Measurements from ENCODE around the gene PCBP3.

PCBP3 gene

DNA sequence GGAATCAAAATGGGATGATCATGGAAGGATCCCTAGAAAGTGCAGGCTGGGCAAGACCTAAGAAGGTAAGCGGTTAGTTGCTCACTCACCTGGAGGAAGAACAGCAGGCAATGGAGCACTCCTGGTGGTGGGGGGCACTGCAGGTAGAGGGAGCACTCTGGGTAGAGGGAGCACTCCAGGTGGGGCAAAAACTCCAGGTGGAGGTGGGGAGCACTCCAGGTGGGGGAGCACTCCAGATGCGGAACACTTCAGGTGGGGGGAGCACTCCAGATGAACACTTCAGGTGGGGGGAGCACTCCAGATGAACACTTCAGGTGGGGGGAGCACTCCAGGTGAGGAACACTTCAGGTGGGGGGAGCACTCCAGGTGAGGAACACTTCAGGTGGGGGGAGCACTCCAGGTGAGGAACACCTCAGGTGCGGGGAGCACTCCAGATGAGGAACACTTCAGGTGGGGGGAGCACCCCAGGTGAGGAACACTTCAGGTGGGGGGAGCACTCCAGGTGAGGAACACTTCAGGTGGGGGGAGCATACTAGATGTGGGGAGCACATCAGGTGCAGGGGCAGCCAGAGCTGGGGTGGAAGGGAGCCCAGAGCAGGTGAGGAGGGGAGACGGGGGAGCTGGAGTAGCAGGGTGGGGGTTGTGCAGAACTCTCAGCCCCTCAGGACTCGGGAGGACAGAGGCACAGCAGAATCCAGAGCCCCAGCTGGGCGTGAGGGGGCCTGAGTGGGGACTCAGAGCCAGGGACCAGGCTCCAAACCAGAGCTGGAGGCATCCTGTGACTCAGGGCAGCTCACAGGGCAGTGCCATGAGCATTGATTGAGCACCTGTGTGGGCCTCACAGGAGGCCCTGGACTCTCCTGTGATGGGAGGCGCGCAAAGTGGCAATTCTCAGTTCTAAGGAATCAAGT is 300.4 kb downstream of the PCBP3 start:
- no peak for TF ChIP-seq CTCF (IDR thresholded peaks at IDR 0.05; ENCODE audit: low read depth, low read length, missing control alignments)
- H3K4me3 ChIP-seq (replicated peaks; ENCODE audit: low read depth, low read length), result no peak overlapping the region
- DNase-seq (ENCODE audit: extremely low read depth, low read depth), result no peak

GRCh38 chr21:45944601-45945000 is 301.1 kb downstream of the PCBP3 start:
- no peak for DNase-seq (ENCODE audit: extremely low read depth, low read depth)
- TF ChIP-seq CTCF (IDR thresholded peaks at IDR 0.05; ENCODE audit: low read depth, low read length, missing control alignments), result no peak
- H3K4me3 ChIP-seq (replicated peaks; ENCODE audit: low read depth, low read length), result no peak overlapping the region

GRCh38 chr21:45945066-45945867 is 301.7 kb downstream of the PCBP3 start:
- no peak overlapping the region for H3K4me3 ChIP-seq (replicated peaks; ENCODE audit: low read depth, low read length)
- no peak for TF ChIP-seq CTCF (IDR thresholded peaks at IDR 0.05; ENCODE audit: low read depth, low read length, missing control alignments)
- DNase-seq (ENCODE audit: extremely low read depth, low read depth), result no peak

DNA sequence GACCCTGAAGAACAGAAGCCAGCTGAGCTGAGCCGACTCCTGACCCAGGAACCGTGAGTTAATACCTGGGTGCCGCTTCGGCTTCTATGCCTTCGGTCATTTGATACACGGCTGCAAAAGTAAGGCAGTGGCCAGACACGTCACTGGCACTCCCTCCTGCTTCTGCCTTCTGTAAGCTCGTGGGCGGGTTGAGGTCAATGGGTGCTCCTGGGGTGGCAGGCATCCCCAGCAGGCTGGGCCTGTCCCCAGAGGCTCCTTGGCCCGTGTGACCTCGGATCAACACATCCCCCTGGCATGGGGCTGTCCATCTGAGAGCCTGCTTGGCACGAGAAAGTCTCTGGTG is 302.3 kb downstream of the PCBP3 start:
- no peak for TF ChIP-seq CTCF (IDR thresholded peaks at IDR 0.05; ENCODE audit: low read depth, low read length, missing control alignments)
- DNase-seq (ENCODE audit: extremely low read depth, low read depth), result no peak
- no peak overlapping the region for H3K4me3 ChIP-seq (replicated peaks; ENCODE audit: low read depth, low read length)

GRCh38 chr21:45947296-45947695 is 303.8 kb downstream of the PCBP3 start:
- no peak for DNase-seq (ENCODE audit: extremely low read depth, low read depth)
- TF ChIP-seq CTCF (IDR thresholded peaks at IDR 0.05; ENCODE audit: low read depth, low read length, missing control alignments), result no peak
- no peak overlapping the region for H3K4me3 ChIP-seq (replicated peaks; ENCODE audit: low read depth, low read length)

DNA sequence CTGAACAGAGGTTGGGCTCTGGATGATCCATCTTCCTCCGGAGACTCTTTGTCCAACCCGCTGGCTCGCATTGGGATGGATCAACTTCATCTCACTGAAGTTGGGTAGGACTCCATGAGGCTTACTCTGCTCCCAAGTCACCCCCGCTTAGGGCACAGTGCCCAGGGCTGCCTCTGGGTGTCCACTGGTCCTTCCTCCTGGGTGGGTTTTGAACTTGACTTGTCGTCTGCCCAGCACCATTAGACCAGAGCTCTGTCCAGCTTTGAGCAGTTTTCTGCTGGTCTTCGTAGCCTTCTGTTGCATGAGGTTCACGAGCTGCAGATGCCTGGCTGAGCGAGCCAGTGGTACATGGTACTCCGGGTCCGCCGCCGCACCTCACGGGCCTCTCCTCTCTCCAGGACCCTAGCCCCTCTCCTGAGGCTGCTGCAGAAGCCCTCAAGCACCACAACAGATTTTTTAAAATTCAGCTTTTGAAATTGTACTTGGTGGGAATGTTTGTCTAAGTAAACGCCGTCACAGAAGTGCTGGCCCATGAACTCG is 304.3 kb downstream of the PCBP3 start:
- no peak overlapping the region for H3K4me3 ChIP-seq (replicated peaks; ENCODE audit: low read depth, low read length)
- no peak for TF ChIP-seq CTCF (IDR thresholded peaks at IDR 0.05; ENCODE audit: low read depth, low read length, missing control alignments)
- no peak for DNase-seq (ENCODE audit: extremely low read depth, low read depth)

All from HFF-Myc (cell line).